Fibroblast of skin of left quadriceps (primary cell): ENCODE results near the gene SYCP2L.
"Not testable (repeated sequence)": the region's sequence is repeated elsewhere in the genome, so short reads cannot be mapped to it uniquely, and the experiment has no call there.

Source experiments
- DNase-seq, 2 experiments: peaks; one replicate each; pipeline ENCODE4 v3.0.0-alpha.2; 2013; ENCODE audit warnings: low read depth in 2 of 2

SYCP2L gene

DNA sequence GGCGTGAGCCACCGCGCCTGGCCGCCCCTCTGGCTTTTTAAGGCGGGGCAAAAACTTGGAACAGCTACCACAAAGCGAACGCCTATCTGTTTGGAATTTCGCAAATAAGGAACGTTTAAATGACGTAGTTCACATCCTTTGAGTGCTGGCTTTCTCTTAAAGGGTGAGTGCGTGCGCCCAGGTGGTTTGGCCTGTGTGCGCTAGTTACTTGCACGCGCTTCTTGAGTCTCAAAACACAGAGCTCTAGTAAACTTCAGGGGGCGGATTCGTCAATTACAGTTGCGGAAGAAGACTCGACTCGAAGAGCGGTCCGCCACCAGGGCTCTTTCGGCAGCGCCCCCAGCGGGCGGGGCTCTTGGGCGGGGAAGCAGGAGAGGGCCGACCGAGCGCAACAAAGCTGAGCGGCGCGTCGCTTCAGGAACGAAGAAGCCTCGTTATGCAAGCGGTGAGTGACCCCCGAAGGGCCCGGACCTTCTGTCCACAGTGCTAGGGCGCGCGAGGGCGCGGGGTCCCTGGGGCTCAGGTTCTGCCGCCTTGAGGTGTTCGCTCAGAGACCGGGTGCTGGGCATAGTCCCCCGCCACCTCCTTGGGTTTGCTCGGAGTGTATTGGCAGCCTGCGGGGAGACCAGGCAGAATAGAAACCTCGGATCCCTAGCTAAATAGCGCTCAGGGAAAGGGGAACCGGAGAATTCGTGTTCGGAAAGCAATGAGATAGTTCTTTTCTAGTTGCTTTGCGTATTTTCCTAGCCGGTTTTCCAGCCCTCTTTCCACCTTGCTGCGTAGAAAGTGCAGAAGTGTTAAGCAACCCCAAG, at the start of gene SYCP2L:
Gene SYCP2L (plus strand): TSS at position 362 of the 812 bp plus-strand sequence. CDS start 75 bp downstream, at position 437.
- peak; percentile 32 to 39 for DNase-seq

DNA sequence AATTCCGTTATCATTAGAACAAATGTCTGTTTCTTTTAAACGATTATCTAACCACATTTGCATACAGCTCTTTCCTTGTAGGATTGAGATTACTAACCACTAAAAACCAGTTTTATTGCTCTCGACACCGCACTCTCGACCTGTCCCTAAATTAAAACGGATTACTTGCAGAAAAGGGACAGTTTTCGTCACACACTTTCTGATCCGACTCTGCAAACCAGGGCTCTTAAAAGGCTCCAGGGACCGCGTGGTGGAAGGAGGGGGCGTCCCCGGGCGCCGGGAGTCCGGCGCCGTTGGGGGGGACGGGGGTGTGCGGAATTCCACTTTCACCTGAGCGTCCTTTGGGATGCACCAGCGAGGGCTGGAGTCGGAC, 49.2 kb upstream of the SYCP2L start:
- no peak for DNase-seq

DNA sequence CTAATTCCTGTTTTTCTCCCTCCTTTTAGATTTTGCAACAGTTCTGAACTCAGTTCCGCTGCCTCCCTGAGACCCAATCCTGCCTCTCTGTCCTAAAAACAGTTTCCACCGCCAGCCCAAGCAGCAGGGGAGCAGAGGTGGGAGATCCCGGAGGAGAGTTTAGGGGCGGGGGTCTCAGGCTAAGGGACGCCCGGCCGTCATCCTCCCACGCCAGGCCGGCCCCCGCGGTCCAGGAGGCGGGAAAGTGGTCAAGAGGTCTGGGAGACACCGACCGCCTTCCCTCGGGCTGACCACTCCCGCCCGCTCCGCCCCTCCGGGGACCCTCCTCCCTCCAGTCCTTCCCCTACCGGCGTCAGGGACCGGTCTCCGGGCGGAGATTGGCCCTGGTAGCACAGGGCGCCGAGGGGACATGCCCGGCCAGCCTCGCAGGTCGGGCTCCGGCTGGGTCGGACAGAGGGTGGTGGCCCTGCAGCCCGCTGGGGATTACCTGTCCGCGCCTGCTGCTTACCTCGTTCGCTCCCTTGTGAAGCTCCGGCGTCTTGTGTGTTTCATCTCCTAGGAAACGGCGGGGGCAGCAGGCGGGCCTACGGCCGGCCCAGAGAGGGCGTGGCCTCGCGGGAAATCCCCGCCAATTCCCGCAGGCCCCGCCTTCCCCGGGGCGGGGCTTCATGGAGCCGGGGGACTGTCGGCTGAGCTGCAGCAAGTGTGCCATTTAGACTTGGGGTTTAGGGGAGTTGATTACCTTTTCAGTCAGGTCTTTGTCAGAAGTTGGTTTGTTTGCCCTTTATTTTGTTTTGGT, 48.7 kb upstream of the SYCP2L start, which contains the start of gene MAK:
Gene MAK (minus strand): TSS at position 545 of the 799 bp plus-strand sequence. CDS start 7,891 bp downstream, outside the sequence.
- peak; percentile 23 to 38 for DNase-seq

DNA sequence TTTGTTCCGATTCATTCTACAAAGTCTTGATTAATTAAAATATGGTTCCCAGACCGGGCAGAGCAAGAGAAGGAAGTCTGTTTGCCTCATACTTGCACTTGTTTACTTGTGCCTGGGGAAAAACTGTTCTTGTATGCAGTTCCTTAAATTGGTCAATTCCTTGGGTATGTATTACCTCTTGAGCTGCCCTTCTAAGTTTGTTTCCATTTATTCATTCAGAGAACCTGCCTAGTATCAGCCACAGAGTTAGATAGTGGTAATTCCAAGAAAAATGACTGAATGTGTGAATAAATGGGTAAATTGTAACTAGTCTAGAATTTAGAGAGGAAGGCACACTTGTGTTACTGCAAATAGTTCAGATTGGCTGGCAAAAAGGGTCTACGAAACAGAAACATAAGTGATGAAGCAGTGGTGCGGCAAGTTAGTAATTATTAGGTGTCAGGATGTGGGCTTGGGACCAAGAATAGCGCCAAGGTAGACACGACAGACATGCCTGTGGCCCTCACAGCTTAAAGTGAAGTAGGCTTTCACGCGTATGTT, 48.0 kb upstream of the SYCP2L start:
- no peak for DNase-seq

DNA sequence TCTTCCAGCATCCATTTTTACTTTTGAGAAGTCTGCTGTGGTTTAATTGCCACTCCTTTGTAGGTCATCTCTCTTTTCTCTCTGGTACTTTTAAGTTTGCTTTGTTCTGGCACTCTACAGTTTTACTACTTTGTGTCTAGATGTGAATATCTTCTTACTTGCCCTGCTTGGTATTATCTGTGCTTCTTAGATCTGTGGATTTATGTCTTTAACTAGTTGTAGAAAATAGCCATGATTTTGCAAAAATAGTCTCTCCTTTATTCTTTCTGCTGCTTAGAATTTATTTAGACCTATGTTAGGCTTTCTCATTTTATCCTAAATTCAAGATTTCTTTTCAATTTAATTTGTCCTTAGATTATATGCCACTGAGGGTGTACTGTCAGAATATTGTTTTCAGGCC, 43.3 kb upstream of the SYCP2L start:
- DNase-seq: no peak

- no peak for DNase-seq
Observed at GRCh38 chr6:10847684-10848083, 39.2 kb upstream of the SYCP2L start.

DNA sequence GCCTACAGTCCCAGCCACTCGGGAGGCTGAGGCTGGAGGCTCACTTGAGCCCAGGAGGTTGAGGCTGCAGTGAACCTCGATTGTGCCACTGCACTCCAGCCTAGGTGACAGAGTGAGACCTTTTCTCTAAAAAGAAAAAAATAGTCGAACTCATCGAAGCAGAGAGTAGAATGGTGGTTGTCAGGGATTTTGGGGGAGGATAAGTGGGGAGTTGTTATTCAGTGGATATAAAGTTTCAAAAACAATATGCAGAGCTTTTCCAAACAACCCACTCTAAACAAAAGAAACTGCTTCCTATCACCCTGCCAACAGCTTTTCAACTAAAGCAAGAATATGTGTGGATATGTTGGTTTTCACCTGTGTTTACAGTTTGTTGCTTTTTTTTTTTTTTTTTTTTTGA, 37.0 kb upstream of the SYCP2L start:
- no peak for DNase-seq

- no peak for DNase-seq
Observed at GRCh38 chr6:10850728-10851127, 36.1 kb upstream of the SYCP2L start.

DNA sequence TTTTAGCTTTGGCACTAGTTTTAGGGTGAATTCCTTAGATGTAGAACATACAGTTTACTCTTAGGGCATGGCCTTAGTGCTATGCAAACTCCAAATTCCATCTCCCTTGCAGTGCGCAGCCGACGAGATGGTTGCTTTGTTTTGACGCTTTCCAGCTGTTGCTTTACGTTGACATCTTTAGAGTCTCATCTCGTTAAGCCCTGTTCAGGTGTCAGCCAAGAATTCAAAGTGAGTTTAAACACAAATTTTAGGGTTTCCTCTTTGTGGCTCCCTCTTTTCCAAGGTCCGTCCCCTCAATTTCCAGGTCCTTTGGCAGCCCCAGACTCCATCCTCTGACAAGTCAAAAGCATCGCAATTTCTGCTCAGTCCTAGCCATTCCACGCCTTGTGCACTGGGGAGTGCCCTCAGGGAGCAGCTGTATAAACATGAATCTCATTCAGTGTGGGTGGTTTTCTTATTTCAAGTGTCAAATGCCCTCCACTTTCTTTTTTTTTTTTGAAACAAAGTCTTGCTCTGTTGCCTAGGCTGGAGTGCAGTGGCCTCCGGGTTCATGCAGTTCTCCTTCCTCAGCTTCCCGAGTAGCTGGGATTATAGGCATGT, 34.4 kb upstream of the SYCP2L start:
- no peak for DNase-seq

GRCh38 chr6:10853849-10854300, 33.0 kb upstream of the SYCP2L start:
- DNase-seq: not testable (repeated sequence)

- no peak for DNase-seq
Observed at GRCh38 chr6:10854922-10855632, 31.8 kb upstream of the SYCP2L start.

DNA sequence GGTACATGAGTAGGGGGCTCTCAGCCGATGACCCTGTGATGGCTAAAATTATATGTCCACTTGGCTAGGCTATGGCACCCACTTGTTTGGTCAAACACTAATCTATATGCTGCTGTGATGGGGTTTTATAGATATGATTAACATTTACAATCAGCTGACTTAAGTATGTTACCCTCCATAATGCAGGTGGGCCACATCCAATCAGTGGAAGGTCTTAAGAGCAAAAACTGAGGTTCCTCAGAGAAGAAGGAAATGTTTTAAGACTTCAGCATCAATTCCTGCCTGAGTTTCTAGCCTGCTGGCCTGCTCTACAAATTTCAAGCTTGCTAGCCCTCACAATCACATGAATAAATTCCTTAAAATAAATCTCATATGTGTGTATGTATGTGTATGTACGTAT, 29.6 kb upstream of the SYCP2L start:
- no peak for DNase-seq

DNA sequence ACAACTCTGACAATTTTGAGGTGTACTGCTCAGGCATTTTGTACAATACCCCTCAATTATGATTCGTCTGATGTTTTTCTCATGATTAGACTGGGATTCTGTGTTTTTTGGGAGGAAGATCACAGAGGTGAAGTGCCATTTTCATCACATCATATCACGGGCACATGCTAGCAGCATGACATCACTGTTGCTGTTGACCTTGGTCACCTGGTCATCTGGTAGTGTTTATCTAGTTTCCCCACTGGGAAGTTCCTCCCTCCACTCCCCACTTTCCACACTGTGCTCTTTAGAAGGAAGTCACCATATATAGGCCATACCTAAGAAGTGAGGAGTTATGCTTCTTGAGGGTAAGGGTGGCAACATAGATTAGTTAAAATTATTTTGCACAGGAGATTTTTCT, 25.8 kb upstream of the SYCP2L start:
- no peak for DNase-seq

GRCh38 chr6:10862361-10862760, 24.5 kb upstream of the SYCP2L start:
- DNase-seq: no peak

GRCh38 chr6:10863031-10863430, 23.8 kb upstream of the SYCP2L start:
- DNase-seq: not testable (repeated sequence)

- not testable (repeated sequence) for DNase-seq
Observed at GRCh38 chr6:10866709-10867108, 20.1 kb upstream of the SYCP2L start.

DNA sequence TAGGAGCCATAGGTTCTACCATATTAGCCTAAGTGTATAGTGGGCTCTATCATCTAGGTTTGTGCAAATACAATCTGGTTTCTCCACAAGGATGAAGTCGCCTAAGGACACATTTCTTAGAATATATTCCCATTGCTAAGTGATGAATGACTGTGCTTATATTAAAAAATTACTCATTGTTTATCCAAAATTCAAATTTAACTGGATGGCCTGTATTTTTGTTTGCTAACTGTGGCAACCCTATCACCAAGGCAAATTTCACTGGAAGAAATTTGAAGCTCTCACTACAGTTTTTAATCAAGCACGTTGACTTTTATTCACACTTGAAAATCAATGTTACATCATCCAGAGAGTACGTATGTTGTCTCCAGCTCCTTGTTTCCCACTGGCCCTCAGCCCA, 18.9 kb upstream of the SYCP2L start:
- no peak for DNase-seq

DNA sequence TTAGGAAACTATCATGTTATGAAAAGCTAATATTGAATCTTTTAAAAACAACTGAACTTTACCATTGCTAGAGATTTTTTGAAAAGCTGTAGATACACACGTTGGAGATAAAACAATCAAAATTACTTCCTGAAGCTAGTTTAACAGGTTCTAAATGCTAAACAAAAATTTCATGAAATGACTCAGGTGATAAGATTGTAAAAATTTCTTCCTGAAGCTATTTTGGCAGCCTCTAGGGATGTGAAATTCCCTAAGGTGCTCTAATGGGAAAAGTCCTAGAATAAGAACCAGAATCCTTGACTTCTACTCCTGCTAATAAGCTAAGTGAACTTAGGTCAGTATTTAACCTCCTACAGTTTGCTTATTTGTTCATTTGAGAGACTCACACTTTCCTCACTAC, 13.5 kb upstream of the SYCP2L start:
- DNase-seq: no peak

DNA sequence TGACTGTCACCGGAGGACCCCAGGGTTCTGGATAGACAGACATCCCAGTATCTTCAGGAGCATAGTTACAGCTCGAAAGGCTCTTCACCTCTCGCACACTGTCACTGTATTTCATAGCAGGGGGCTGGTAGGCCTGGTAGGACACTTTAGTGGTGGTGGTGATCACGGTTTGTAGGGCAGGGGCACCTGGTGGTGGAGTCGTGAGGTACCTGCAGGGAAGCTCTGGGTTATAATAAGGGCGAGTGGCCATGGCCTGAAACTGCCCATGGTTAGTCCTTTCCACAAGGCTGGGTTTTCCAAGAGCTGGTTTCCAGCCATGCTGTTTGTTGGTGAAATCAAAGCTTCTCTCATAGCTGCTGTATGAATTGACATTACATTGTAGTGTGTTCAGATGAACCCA, 12.6 kb upstream of the SYCP2L start:
- no peak for DNase-seq

DNA sequence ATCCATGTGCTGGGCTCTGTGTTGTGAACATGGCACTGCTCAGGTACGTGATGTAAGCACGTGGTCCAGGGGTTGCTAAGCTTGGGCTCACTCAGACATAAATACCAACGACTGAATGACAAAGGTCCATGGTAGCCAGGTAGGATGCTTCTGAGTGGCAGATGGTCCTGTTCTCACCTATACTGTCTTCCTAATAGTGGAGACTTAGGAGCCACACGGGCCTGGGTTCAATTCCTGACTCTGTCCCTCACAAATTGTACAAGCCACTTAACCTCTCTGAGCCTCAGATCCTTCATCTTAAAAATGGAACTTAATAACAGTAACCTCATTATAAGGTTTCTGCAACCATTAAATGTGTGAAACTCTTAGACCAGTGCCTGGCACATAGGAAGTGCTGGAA, 11.8 kb upstream of the SYCP2L start:
- DNase-seq: no peak

DNA sequence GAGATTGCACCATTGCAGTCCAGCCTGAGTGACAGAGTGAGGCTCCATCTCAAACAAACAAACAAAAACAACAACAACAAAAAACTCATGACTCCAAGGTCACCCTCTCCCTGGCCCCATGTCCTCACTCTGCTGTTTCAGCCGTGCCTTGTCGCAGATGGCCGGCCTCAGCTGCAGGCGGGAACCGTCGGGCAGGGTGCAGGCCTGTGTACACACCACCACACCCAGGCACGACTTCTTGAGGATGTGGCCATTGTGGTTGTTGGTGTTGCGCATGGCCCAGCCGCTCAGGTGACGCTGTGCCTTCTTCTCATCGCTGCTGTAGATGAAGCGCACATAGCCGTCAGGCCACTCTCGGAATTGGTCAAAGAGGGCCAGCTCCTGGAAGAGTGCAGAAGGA, 9.8 kb upstream of the SYCP2L start:
- no peak for DNase-seq

DNA sequence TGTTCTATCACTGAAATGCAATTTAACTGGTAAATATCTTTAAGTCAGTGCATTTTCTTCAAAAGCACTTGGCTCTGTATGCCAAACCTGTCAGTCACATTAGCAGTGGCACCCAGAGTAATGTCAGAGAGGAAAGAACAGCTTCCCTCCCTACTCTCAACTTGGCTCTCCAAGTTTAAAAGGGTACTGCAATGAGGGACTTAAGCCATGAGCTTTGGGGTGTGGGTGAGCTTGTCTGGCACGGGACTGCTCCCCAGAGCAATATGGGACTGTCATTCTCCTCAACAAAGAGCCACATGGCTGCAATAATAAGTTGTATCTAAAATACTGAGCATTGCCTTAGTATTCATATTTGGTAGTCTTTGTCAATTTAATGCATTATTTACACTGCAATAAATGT, 9.0 kb upstream of the SYCP2L start:
- no peak for DNase-seq
